GM12892 (cell line): ENCODE results near the gene ZDHHC5.
A peak's percentile ranks its signal among the peaks of the same experiment; 100 is the strongest.
"Not testable (repeated sequence)": the region's sequence is repeated elsewhere in the genome, so short reads cannot be mapped to it uniquely, and the experiment has no call there.

Experiments used
- DNase-seq: peaks from one replicate; pipeline ENCODE4 v3.0.0; 2011; ENCODE audit not compliant: insufficient read length
- FAIRE-seq: peaks from 2 replicates; lab custom pipeline; 2011; peaks lifted over from hg19 to GRCh38; lab: Jason Lieb, UNC
- POLR2A ChIP-seq: IDR thresholded peaks from 2 replicates; pipeline ENCODE4 v1.6.1; 2011; ENCODE audit warnings: low read depth, low read length, control low read depth
- POLR2AphosphoS5 ChIP-seq: IDR thresholded peaks from 2 replicates; pipeline ENCODE4 v1.6.1; 2011; ENCODE audit warnings: low read depth, low read length, control low read depth
- TAF1 ChIP-seq: IDR thresholded peaks from 2 replicates; pipeline ENCODE4 v1.6.1; 2011; ENCODE audit warnings: low read depth, mild to moderate bottlenecking, control low read depth, low read length, borderline replicate concordance

ZDHHC5 gene

DNA sequence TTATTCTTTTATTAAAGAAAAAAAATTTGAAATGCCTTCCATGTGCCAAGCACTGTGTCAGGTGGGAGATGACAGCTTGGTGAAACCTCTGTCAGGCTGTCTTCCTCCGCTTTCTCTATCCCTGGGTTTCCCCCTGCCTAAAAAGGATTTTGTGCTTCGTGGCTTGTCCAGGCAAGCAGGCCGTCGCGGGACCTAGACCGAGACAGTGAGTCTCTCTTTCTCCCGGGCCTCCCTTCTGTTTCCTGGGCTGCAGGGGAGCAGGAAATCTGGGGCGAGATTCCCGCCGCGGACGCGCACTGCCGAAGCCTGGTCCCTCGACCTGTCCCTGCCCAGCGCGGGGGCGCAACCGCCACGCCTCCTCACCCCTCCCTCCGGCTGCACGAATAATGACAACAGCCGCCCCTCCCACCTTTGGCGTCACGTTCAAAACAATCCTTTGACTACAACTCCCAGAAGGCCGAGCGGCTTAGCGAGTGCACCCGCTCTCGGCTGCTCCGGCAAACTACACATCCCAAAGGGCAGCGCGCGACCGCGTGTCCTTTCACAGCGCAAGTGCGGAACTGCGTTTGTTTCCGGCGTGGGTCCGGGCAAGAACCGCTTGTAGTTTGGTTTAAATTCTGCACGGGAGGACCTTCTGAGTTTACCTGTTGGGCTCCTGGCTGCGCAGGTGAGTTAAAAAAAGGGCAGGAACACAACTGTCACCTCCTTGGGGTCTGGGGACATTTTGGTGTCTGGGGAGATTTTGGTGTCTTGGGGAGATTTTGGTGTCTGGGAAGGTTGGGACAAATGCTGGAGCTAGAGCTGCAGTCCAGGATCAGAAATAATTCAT lies 10.5 kb upstream of the ZDHHC5 start, which contains the start of gene CLP1:
Gene CLP1 (plus strand): TSS at position 569 of the 829 bp plus-strand sequence. CDS start 1,715 bp downstream, outside the sequence.
- peak; percentile 100 for FAIRE-seq
- TF ChIP-seq TAF1: no peak
- peak; percentile 34; the same call in 1 of the 2 replicates for TF ChIP-seq POLR2AphosphoS5
- peak; percentile 71 for TF ChIP-seq POLR2A
- DNase-seq: peak; percentile 90

DNA sequence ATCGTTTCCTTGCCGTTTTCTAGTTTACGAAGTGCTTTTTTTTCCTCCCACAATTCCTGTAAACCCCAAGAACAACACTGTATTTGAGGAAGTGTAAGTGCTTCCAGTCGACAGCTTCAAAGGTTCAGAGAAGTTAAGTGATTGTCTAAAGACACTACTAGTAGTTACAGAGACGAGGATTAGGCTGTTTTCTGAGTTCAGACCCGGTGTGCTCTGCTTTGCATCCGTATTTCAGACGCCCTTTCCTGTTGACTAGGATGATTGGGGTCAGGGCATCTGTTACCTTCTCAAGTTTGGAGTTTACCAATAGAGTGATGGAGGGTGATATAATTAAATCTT lies 9.9 kb upstream of the ZDHHC5 start:
- TF ChIP-seq TAF1 (no peak), POLR2AphosphoS5 (no peak), POLR2A (no peak)

DNA sequence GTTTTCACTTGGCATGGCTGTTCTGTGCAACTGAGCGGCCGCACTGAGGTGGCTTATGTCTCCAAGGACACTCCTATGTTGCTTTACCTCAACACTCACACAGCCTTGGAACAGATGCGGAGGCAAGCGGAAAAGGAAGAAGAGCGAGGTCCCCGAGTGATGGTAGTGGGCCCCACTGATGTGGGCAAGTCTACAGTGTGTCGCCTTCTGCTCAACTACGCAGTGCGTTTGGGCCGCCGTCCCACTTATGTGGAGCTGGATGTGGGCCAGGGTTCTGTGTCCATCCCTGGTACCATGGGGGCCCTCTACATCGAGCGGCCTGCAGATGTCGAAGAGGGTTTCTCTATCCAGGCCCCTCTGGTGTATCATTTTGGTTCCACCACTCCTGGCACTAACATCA lies 8.2 kb upstream of the ZDHHC5 start:
- DNase-seq (no peak), FAIRE-seq (no peak)
- no peak for TF ChIP-seq POLR2AphosphoS5
- TF ChIP-seq POLR2A: no peak
- TF ChIP-seq TAF1: no peak

More for the DNA sequence above, 9.9 kb upstream of the ZDHHC5 start:
- FAIRE-seq (peak; percentile 38), DNase-seq (no peak)

DNA sequence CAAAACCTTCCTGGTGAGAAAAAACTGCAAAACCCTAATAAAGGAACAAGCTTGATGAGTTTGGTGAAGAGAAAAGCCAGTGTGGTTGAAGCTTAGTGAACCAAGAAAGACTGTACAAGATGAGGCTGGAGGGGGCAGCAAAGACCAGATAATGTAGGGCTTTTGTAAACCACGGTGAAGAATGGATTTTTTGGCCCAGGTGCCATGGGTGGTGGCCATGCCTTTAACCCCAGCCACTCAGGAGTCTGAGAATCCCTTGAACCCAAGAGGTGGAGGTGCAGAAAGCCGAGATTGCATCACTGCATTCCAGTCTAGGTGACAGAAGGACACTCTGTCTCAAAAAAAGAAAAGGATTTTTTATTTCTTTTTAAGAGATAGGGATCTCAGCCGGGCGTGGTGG lies 5.0 kb upstream of the ZDHHC5 start:
- FAIRE-seq (no peak), DNase-seq (no peak)
- TF ChIP-seq TAF1 (no peak), POLR2A (no peak), POLR2AphosphoS5 (no peak)

DNA sequence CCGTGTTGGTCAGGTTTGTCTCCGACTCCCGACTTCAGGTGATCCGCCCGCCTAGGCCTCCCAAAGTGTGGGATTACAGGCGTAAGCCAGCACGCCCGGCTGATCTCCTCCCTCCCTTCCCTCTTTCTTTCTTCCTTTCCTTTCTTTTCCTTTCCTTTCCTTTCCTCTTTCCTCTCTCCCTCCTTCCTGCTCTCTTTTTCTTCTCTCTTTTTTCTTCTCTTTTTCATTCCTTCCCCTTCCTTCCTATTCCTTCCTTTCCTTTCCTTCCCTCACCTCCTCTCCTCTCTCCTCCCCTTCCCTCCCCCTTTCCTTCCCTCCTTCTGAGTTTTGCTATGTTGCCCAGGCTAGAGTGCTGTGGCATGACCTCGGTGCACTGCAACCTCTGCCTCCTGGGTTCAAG lies 3.9 kb upstream of the ZDHHC5 start:
- no peak for DNase-seq
- no peak for TF ChIP-seq TAF1
- TF ChIP-seq POLR2AphosphoS5: no peak
- TF ChIP-seq POLR2A: no peak
- FAIRE-seq: no peak

- TF ChIP-seq TAF1 (peak; percentile 64; the same call in 1 of the 2 replicates), POLR2AphosphoS5 (no peak), POLR2A (peak; percentile 42; the same call in 1 of the 2 replicates)
- FAIRE-seq (no peak), DNase-seq (peak; percentile 90)
Measured at GRCh38 chr11:57667117-57667735, 688 bp upstream of the ZDHHC5 start.

GRCh38 chr11:57668434-57668782 lies 494 bp downstream of the ZDHHC5 start:
- DNase-seq (no peak), FAIRE-seq (no peak)
- TF ChIP-seq POLR2A (no peak), TAF1 (no peak), POLR2AphosphoS5 (no peak)

DNA sequence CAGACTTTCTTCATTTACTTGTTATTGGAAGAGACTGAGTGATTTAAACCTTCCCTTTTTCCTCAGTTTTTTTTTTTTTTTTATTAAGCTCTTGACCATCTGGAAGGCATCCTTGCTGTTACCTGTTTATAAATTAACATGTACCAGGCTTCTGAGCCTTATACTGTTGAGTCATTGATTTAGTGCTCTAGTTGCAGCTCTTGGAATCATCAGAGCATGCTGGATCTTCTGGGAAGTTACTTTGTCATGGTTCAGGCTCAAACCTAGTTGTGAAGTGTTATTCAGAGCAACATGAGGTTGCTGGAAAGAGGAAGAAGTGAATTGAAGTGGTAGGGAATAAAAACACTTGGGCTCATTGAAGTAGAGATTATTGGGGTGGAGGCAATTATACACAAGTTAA lies 6.3 kb downstream of the ZDHHC5 start:
- FAIRE-seq: peak; percentile 42

GRCh38 chr11:57675176-57675941 lies 7.4 kb downstream of the ZDHHC5 start:
- TF ChIP-seq POLR2AphosphoS5 (no peak), POLR2A (no peak), TAF1 (no peak)
- DNase-seq (no peak), FAIRE-seq (peak; percentile 58)

More for the DNA sequence above, 6.3 kb downstream of the ZDHHC5 start:
- TF ChIP-seq TAF1 (no peak), POLR2AphosphoS5 (no peak), POLR2A (no peak)
- no peak for DNase-seq

- no peak for TF ChIP-seq TAF1
- peak; percentile 63 for FAIRE-seq
- no peak for DNase-seq
Measured at GRCh38 chr11:57679396-57679795, 11.5 kb downstream of the ZDHHC5 start.

DNA sequence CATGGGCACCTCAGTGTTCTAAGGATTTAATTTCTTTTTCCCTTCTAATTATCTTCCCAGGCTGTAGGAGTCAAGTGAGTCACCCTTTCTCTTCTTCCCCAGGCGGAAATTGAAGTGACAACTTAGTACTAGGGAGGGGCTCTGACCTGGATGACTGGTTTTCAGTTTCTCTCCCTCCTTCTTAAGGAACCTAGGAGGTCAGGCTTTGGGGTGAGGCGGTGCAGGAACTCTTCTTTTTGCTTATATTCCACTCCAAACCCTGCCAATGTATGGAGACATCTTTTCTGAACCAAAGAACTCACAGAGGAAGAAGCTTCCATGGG lies 12.6 kb downstream of the ZDHHC5 start:
- TF ChIP-seq TAF1 (no peak), POLR2A (no peak), POLR2AphosphoS5 (no peak)
- no peak for DNase-seq
- FAIRE-seq: no peak

- no peak for TF ChIP-seq POLR2AphosphoS5
- TF ChIP-seq POLR2A: no peak
- no peak for TF ChIP-seq TAF1
- FAIRE-seq (peak; percentile 69), DNase-seq (no peak)
Measured at GRCh38 chr11:57681168-57681567, 13.3 kb downstream of the ZDHHC5 start.

DNA sequence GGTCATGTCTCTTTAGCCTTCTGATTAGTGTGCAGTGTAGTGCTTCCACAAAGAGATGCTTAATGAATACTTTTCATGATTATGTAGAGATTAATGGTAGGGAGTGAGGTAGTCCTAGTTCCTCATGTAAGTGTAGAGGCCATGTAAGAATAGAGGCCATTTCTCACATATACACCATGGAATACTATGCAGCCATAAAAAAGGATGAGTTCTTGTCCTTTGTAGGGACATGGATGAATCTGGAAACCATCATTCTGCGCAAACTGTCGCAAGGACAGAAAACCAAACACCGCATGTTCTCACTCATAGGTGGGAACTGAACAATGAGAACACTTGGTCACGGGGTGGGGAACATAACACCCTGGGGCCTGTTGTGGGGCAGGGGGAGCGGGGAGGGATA lies 22.6 kb downstream of the ZDHHC5 start:
- not testable (repeated sequence) for FAIRE-seq, DNase-seq
